ENCODE data around the gene KIF16B.

- TF ChIP-seq CTCF (IDR thresholded peaks at IDR 0.05 in 2 of 3, conservative IDR thresholded peaks at IDR 0.05 in 1 of 3; ENCODE audit: insufficient read depth in 2 of 3, low read depth in 1 of 3, low read length in 3 of 3) = no peak
- no peak for TF ChIP-seq ELF1 (tag; IDR thresholded peaks at IDR 0.05)
These were observed 53.1 kb downstream of the KIF16B start for GRCh38 chr20:16520154-16520553.
